Liver (tissue), 3 donors: ENCODE data around the gene UBR3.

Experiments
- CTCF ChIP-seq: fragments of 150-350 bp; IDR thresholded peaks from 2 replicates; pipeline ENCODE4 v1.5.1; 2017; ENCODE audit warnings: improper control_type of control experiment, low read depth, low read length; ENCODE audit not compliant: missing input control
- EGR1 ChIP-seq, 2 donors: IDR thresholded peaks; 2 replicates each; pipeline ENCODE4 v1.6.1; 2016 to 2018; ENCODE audit warnings: antibody characterized with exemption in 2 of 2, low read depth in 2 of 2
- GABPA ChIP-seq, 2 donors: IDR thresholded peaks in 1 of 2; conservative IDR thresholded peaks in 1 of 2; 2 replicates each; pipeline ENCODE4 v1.6.1; 2016; ENCODE audit warnings: antibody characterized with exemption in 2 of 2, mild to moderate bottlenecking in 1 of 2, moderate library complexity in 1 of 2
- HNF4G ChIP-seq: IDR thresholded peaks from 2 replicates; pipeline ENCODE4 v1.6.1; 2016; ENCODE audit warnings: antibody characterized with exemption
- RAD21 ChIP-seq, 2 donors: IDR thresholded peaks; 2 replicates each; pipeline ENCODE4 v1.6.1; 2016; ENCODE audit warnings: antibody characterized with exemption in 2 of 2, mild to moderate bottlenecking in 2 of 2
- REST ChIP-seq: IDR thresholded peaks from 2 replicates; pipeline ENCODE4 v1.6.1; 2016; ENCODE audit warnings: antibody characterized with exemption, mild to moderate bottlenecking
- SP1 ChIP-seq: IDR thresholded peaks from 2 replicates; pipeline ENCODE4 v1.6.1; 2018; ENCODE audit warnings: antibody characterized with exemption, mild to moderate bottlenecking
- TAF1 ChIP-seq: conservative IDR thresholded peaks from 2 replicates; pipeline ENCODE4 v1.6.1; 2016; ENCODE audit warnings: antibody characterized with exemption, mild to moderate bottlenecking
- YY1 ChIP-seq: IDR thresholded peaks from 2 replicates; pipeline ENCODE4 v1.6.1; 2016; ENCODE audit warnings: antibody characterized with exemption, mild to moderate bottlenecking
- donor health status: healthy.
- donor health status: healthy.

- TF ChIP-seq CTCF (no peak), RAD21 (IDR thresholded peaks at IDR 0.05) (no peak), EGR1 (IDR thresholded peaks at IDR 0.05; ENCODE audit: low read depth in 2 of 2) (no peak), GABPA (IDR thresholded peaks at IDR 0.05 in 1 of 2, conservative IDR thresholded peaks at IDR 0.05 in 1 of 2) (no peak), YY1 (no peak), SP1 (no peak), TAF1 (no peak), REST (no peak), HNF4G (no peak)
Observed at GRCh38 chr2:169946092-169946491, 118.8 kb downstream of the UBR3 start.
